Large intestine (tissue), 3 donors: ENCODE results near the gene TMEM266. TPM values are rescaled to one million over a fixed set of nuclear protein-coding genes. Genes with fewer than 3 reads are reported as not detected.

Experiments used
- DNase-seq, 2 donors: peaks; one replicate each; pipeline versions ENCODE4 v3.0.0 to v3.0.0-alpha.2; 2013
- H3K27ac ChIP-seq: one replicate; pipeline ENCODE4 v1.5.1; 2013; ENCODE audit warnings: low read length
- H3K27me3 ChIP-seq: 2 replicates; pipeline ENCODE4 v1.6.1; 2013; ENCODE audit warnings: low read length; ENCODE audit not compliant: control insufficient read depth, insufficient read depth
- H3K36me3 ChIP-seq: 2 replicates; pipeline ENCODE4 v1.6.1; 2013; ENCODE audit warnings: low read length; ENCODE audit not compliant: control insufficient read depth, insufficient read depth
- H3K4me1 ChIP-seq: one replicate; pipeline ENCODE4 v1.6.1; 2013; ENCODE audit warnings: low read length; ENCODE audit not compliant: control insufficient read depth, insufficient read depth
- H3K4me3 ChIP-seq: one replicate; pipeline ENCODE4 v1.5.1; 2013; ENCODE audit warnings: low read length
- H3K9me3 ChIP-seq: one replicate; pipeline ENCODE4 v1.6.1; 2013; ENCODE audit warnings: mild to moderate bottlenecking, low read depth, low read length, moderate library complexity; ENCODE audit not compliant: control insufficient read depth
- WGBS: methylation state at CpG from one replicate; pipeline ENCODE4 v1.1.5; 2013; ENCODE audit warnings: low lambda C conversion rate; ENCODE audit not compliant: insufficient coverage; 5-methylcytosine and 5-hydroxymethylcytosine counted together
- polyA plus RNA-seq: library from polyadenylated mRNA; unstranded; fragments of 120-200 nt; gene quantifications from one replicate; pipeline ENCODE4 v1.2.1, GENCODE V29; 2013

Gene TMEM266
- polyA plus RNA-seq, 1 donor = 1.3 TPM

GRCh38 chr15:76065245-76065644 is 5.5 kb downstream of the TMEM266 start:
- Histone ChIP-seq H3K27me3 (peaks cover 38% of the 10 kb centered on the region), H3K36me3 (no peaks in the 10 kb centered on the region), H3K4me3 (no peak overlapping the region), H3K4me1 (peaks cover under 1% of the 10 kb centered on the region), H3K9me3 (no peaks in the 10 kb centered on the region), H3K27ac (no peak overlapping the region)
- no peak for DNase-seq
- WGBS = 80% methylated on average over 1 of the region's 6 CpGs

GRCh38 chr15:76065793-76066192 is 6.0 kb downstream of the TMEM266 start:
- Histone ChIP-seq H3K9me3 (no peaks in the 10 kb centered on the region), H3K4me1 (no peaks in the 10 kb centered on the region), H3K27me3 (peaks cover 33% of the 10 kb centered on the region), H3K4me3 (no peak overlapping the region), H3K36me3 (no peaks in the 10 kb centered on the region), H3K27ac (no peak overlapping the region)
- no peak for DNase-seq
- no CpG with 5 or more reads among the region's 5 CpGs for WGBS

- Histone ChIP-seq H3K4me3 (no peak overlapping the region), H3K36me3 (no peaks in the 10 kb centered on the region), H3K27ac (no peak overlapping the region), H3K4me1 (no peaks in the 10 kb centered on the region), H3K27me3 (peaks cover 6% of the 10 kb centered on the region), H3K9me3 (no peaks in the 10 kb centered on the region)
- no peak for DNase-seq
Observed at GRCh38 chr15:76070192-76070591, 10.4 kb downstream of the TMEM266 start.

GRCh38 chr15:76070921-76071635 is 11.3 kb downstream of the TMEM266 start:
- Histone ChIP-seq H3K4me3 (no peak overlapping the region), H3K27ac (no peak overlapping the region), H3K36me3 (no peaks in the 10 kb centered on the region), H3K27me3 (no peaks in the 10 kb centered on the region), H3K4me1 (no peaks in the 10 kb centered on the region), H3K9me3 (no peaks in the 10 kb centered on the region)
- DNase-seq = no peak
- WGBS = no CpG with 5 or more reads among the region's 4 CpGs

GRCh38 chr15:76071806-76072205 is 12.0 kb downstream of the TMEM266 start:
- Histone ChIP-seq H3K9me3 (no peaks in the 10 kb centered on the region), H3K27me3 (no peaks in the 10 kb centered on the region), H3K4me1 (no peaks in the 10 kb centered on the region), H3K4me3 (no peak overlapping the region), H3K36me3 (no peaks in the 10 kb centered on the region), H3K27ac (no peak overlapping the region)
- 67% methylated on average over 1 of the region's 7 CpGs for WGBS
- DNase-seq = no peak

GRCh38 chr15:76073554-76073953 is 13.8 kb downstream of the TMEM266 start:
- no peak overlapping the region for H3K27ac ChIP-seq
- peak; percentile 25 to 31 for DNase-seq
- no peak overlapping the region for H3K4me3 ChIP-seq
- H3K4me1 ChIP-seq = no peaks in the 10 kb centered on the region
- H3K36me3 ChIP-seq = no peaks in the 10 kb centered on the region
- H3K9me3 ChIP-seq = no peaks in the 10 kb centered on the region
- WGBS = 40% methylated on average over 1 of the region's 2 CpGs
- no peaks in the 10 kb centered on the region for H3K27me3 ChIP-seq

- H3K27ac ChIP-seq = no peak overlapping the region
- H3K36me3 ChIP-seq = no peaks in the 10 kb centered on the region
- DNase-seq = no peak
- no peak overlapping the region for H3K4me3 ChIP-seq
- no peaks in the 10 kb centered on the region for H3K27me3 ChIP-seq
- no peaks in the 10 kb centered on the region for H3K4me1 ChIP-seq
- H3K9me3 ChIP-seq = no peaks in the 10 kb centered on the region
Observed at GRCh38 chr15:76075046-76075445, 15.3 kb downstream of the TMEM266 start.

GRCh38 chr15:76078285-76078877 is 18.6 kb downstream of the TMEM266 start:
- no peak for DNase-seq
- H3K36me3 ChIP-seq = no peaks in the 10 kb centered on the region
- no peak overlapping the region for H3K4me3 ChIP-seq
- H3K4me1 ChIP-seq = no peaks in the 10 kb centered on the region
- no peaks in the 10 kb centered on the region for H3K27me3 ChIP-seq
- H3K27ac ChIP-seq = no peak overlapping the region
- no peaks in the 10 kb centered on the region for H3K9me3 ChIP-seq
- 100% methylated on average over 1 of the region's 5 CpGs for WGBS

- Histone ChIP-seq H3K27me3 (peaks cover 4% of the 10 kb centered on the region), H3K36me3 (no peaks in the 10 kb centered on the region), H3K4me1 (no peaks in the 10 kb centered on the region), H3K9me3 (no peaks in the 10 kb centered on the region), H3K27ac (no peak overlapping the region), H3K4me3 (no peak overlapping the region)
- DNase-seq = no peak
- WGBS = 76% methylated on average over 2 of the region's 2 CpGs
Observed at GRCh38 chr15:76084256-76084655, 24.5 kb downstream of the TMEM266 start.

- Histone ChIP-seq H3K27me3 (no peaks in the 10 kb centered on the region), H3K27ac (no peak overlapping the region), H3K4me3 (no peak overlapping the region), H3K9me3 (no peaks in the 10 kb centered on the region), H3K36me3 (no peaks in the 10 kb centered on the region), H3K4me1 (peaks cover 4% of the 10 kb centered on the region)
- DNase-seq = peak; percentile 58 to 73
- no CpG with 5 or more reads among the region's 3 CpGs for WGBS
Observed at GRCh38 chr15:76098685-76099084, 38.9 kb downstream of the TMEM266 start.

- no CpG with 5 or more reads among the region's 8 CpGs for WGBS
- no peaks in the 10 kb centered on the region for H3K36me3 ChIP-seq
- peaks cover 4% of the 10 kb centered on the region for H3K4me1 ChIP-seq
- no peak for DNase-seq
- H3K9me3 ChIP-seq = no peaks in the 10 kb centered on the region
- H3K27me3 ChIP-seq = no peaks in the 10 kb centered on the region
- no peak overlapping the region for H3K27ac ChIP-seq
- H3K4me3 ChIP-seq = no peak overlapping the region
Observed at GRCh38 chr15:76099388-76099787, 39.6 kb downstream of the TMEM266 start.
